NCI-H2196 (cell line): ENCODE data around the gene SHD.

Experiments
- DNase-seq: peaks from one replicate; lab custom pipeline; 2025; ENCODE audit not compliant: unreplicated experiment; lab: John Stamatoyannopoulos, UW

Gene SHD

DNA sequence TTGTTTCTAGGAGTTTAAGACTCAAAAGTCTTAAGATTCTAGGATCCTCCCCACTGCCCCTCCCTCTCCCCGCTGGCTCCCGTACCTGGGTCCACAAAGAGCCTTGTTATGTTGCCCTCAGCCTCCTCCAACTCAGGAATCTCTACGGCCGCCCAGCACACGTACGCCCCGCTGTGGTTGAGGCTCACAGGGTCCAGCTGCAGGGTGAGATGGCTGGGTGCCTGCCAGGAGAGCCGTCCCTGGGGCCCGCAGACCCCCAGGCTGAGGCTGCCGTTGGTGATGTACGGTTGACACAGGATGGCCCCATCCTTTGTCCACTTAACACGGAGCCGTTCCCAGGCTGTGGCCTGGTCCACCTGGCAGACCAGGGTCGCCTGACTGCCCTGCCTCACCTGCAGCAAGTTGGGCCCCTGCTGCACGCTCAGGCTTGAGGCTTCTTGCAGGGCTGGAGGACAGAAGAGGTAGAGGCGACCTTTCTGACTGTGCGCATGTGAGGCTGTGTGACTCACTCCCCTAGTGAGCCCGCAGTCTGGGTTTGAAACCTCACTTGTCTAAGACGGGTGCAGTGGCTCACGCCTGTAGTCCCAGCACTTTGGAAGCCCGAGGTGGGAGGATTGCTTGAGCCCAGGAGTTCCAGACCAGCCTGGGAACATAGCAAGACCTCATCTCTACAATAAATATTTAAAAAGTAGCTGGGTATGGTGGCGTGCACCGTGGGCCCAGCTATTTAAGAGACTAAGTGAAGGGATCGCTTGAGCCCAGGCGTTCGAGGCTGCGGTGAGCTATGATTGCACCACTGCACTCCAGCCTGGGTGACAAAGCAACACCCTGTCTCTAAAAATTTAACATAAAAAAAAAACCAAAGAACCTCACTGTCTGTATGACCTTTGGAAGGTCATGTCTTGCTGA lies 19.1 kb downstream of the SHD start:
- DNase-seq, result no peak

DNA sequence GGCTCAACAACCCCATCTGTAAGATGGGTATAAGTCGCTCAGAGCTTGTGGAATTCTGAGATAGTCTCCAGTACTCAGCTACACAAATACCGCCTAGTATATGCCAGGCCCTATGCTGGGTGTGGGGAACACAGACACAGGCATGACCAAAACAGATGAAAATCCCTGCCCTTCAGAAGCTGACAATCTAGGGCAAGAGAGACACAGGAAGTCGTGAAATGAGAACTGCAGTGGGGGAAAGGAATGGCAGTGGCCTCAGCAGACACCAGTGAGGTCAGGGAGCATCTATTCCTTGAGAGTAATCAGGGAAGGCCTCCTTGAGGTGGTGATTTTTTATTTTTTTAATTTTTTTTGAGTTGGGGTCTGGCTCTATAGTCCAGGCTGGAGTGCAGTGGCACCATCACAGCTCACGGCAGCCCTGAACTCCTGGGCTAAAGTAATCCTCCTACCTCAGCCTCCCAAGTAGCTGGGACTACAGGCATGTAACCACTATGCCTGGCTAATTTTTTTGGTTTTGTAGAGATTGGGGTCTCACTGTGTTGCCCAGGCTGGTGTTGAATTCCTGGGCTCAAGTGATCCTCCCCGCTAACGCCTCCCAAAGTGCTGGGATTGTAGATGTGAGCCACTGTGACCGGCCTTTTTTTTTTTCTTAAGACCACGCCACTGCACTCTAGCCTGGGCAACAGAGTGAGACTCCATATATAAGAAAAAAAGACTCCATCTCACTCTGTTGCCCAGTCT lies 19.9 kb downstream of the SHD start:
- DNase-seq, result no peak

DNA sequence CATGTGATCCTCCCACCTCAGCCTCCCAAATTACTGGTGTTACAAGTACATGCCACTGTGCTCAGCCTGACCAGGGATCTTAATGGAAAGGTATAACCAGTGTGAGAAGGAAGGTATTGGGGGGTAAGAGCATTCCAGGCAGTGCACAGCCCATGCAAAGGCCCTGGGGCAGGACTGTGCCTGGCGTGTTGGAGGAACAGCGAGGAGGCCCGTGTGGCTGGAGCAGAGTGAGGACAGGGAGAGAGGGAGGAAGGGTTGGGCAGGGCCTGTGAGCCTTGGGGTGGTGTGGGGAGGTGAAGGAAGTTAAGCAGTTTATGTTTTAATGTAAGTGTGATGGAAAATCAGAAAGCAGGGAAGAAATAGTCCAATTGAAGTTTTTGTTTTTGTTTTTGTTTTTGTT lies 21.5 kb downstream of the SHD start:
- DNase-seq, result no peak

DNA sequence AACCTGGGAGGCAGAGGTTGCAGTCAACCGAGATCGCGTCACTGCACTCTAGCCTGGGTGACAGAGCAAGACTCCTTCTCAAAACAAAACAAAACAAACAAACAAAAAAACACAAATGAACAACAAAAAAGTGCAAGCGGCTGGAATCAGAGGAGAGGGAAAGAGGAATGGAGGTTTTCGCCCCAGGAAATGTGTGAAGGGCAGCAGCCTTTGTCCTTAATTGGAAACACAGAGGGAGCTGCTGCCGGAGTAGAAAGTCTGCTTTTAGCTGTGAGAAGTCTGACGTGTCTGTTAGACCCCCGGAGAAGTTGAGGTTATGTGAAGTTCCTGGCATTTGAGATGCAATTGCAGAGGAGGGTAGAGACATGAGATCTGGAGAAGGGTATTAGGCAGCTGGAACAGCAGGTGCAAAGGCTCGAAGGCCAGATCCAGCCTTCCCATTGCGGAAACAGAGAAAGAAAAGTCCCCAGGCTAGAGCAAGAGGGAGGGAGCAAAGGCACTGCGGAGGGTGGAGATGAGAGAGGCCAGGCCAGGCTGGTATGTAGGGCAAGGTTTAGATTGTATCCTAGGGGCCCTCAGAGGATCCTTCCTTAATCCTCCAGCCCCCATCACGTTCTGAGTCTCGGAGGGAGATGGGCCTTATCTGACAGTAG lies 22.6 kb downstream of the SHD start:
- no peak for DNase-seq

DNA sequence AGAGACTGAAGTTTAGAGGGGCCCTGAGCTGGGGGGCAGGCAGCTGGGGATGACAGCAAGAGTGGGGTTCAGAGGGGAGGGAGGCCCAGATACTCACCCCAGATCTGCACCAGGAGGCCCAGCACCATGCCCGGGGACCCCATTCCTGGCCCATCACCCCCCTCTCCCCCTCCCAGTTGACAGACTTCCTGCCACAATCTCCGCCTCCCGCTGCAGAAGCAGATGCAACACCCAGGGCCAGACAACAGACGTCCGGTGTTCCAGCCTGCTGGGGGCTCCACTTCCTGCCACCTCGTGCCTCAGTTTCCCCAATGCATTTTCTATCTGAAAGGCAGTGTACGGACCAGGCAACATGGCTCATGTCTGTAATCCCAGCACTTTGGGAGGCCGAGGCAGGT lies 23.2 kb downstream of the SHD start, which contains the start of gene TMIGD2:
Gene TMIGD2 (minus strand): TSS at position 147 of the 398 bp plus-strand sequence. CDS start 4 bp downstream, at position 143.
- DNase-seq, result no peak

DNA sequence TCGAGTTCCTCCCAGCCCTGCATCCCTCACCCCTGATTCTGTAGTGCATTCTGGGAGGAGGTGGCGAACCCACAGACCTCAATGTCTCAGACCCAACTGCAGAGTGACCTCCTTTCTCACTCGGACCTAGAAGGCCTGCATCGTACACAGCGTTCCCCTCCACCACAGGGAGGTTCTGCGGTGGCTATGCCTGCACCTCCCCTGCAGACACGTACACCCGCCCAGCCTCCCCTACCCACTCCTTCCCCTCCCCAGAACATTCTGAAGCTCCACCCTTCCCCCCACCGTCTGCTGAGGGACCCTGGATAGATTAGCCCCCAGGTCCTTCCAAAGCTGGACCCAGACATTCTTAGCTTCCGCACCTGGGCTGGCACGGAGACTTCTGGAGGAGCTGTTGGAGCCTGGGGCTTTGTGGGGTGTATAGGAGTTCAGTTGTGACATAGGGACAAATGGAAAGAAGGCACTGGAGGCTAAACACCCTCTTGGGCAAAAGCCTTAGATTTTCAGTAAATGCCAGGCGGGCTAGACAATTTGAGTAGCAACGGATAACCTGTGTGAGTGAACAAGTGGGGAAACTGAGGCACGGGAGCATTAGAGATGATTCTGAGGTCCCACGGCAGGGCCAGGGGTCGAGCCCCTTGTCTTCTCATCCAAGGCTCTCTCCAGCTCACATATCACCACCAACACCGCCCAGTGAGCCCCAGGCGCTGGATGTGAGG lies 24.9 kb downstream of the SHD start:
- no peak for DNase-seq

DNA sequence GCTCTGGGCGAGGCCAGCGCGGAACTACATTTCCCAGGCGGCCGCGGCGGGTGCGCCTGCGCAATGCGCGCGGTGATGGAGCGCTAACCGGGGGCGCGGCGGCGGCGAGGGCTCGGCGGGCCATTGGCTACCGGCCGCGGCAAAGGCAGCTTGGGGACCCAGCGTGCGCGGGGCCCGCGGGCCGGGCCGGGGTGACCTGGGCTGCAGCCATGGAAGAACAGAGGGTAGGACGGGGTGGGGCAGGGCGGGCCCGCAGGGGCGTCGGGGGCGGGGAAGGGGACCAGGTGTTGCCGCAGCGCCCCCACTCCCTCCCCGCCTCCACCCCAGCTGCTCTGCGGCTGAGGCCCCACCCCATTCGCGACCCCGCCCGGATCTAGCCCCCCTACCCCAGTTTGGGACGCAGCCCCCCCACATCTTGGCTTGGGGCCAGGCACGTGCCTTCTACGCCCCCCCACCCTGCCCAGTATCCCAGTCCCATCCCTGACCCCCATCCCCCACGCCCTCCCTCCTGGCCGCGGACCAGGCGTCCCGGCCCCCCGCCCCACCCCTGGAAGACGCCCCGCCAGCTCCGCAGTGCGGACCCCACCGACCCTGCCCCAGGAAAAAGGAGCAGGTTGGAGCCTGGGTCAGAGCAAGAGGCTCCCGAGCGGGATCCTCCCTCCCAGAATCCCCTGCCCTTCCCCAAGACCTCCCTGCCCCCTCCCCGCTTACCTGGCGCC lies 25.6 kb downstream of the SHD start, which contains the start of gene FSD1:
Gene FSD1 (plus strand): TSS at position 61 of the 719 bp plus-strand sequence. CDS start 149 bp downstream, at position 210.
- peak; percentile 79 for DNase-seq

DNA sequence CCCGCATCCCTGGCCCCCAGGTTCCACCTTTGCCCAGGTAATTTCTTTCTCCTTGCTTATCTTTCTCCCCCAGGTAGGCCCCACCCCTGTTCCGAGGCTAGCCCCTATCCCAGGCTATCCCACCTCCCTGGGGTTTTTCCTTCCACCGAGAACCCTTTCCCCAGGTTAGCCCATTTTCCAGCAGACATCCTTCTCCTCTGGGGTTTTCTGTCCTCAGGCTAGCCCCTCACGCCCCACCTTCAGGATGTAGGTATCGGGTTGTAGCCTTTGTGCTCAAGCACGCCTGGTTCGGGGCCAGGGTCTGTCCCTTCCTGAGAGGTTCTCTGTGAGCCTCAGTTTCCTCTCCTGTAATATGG lies 26.2 kb downstream of the SHD start:
- no peak for DNase-seq

DNA sequence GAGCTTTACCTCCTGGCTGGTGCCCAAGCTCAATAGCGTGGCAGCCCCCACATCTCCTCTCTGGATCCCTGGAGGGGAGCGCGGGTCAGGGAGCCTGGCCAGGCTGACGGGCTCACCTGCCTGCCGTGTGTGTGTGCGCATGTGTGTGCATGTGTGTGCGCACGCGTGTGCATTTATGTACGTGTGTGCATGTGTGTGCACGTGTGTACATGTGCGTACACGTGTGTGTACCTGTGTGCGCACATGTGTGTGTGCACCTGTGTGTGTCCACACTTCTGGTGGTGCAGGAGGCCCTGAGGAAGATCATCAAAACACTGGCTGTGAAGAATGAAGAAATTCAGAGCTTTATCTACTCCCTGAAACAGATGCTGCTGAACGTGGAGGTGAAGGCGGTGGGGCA lies 26.6 kb downstream of the SHD start:
- no peak for DNase-seq

DNA sequence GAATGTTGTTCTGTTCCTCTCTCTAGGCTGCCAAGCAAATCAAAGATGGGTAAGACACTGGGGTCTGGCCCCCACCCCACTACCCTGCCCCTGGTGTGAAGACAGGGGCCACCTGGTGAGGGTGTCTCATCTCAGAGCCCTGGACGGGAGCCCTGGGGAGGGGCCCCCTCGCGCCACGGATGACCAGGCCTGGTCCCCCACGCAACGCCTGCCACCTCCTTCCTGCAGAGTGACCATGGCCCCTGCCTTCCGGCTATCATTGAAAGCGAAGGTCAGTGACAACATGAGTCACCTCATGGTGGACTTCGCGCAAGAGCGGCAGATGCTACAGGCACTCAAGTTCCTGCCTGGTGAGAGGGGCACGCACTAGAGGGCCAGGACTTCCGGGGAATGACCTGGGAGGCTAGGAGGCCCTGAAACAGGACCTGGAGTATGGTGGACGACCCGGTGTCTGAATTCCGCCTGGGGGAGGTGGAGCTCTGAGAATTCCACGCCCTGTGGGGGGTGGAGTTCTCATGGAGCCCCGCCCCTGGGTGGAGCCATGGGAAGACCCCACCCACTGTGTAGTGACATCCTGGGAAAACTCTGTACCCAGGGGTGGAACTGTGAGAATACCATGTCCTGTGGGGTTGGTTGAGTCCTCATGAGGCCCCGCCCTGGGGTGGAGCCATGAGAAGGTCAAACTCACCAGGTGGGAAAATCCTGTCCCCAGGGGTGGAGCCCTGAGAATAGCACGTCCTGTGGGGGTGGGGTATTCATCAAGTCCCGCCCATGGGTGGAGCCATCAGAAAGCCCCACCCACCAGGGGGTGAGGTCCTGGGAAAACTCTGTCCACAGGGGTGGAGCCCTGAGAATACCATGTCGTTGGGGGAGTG lies 31.4 kb downstream of the SHD start:
- no peak for DNase-seq

DNA sequence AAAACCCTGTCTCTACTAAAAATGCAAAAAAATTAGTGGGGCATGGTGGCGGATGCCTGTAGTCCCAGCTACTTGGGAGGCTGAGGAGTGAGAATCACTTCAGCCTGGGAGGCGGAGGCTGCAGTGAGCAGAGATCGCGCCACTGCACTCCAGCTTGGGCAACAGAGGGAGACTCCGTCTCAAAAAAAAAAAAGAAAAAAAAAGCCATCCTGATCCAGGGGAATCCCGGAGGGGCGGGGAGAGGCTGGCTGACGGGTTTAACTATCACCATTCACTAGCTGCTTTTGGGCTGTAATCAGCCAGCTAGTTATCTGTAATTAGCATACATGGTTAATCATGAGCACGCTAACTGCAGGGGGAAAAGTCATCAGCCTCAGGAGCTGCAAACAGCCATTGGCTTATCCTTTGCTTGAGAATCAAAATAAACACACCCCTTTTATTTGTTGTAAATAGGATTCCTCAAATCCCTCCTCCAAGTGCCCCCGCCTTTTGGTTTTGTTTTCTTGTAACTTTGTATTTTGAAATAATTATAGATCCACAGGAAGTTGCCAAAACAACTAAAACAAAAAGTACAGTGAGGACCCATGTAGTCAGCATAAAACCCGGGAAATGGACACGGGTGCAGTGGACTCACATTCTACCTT lies 34.9 kb downstream of the SHD start:
- no peak for DNase-seq

DNA sequence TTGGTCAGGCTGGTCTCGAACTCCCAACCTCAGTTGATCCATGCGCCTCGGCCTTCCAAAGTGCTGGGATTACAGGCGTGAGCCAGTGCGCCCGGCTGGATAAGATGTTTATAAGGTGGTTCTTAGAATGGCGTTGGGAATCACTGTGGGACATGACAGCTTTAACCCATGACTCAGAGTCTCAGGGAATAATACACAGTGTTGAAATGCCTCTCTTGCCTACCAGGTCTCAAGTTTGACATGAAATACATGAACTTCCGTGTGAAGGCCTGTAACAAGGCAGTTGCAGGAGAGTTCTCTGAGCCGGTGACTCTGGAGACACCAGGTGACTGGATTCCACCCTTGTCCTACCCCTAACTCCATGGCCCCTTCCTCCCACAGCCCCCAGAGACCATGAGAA lies 37.9 kb downstream of the SHD start:
- DNase-seq, result no peak

DNA sequence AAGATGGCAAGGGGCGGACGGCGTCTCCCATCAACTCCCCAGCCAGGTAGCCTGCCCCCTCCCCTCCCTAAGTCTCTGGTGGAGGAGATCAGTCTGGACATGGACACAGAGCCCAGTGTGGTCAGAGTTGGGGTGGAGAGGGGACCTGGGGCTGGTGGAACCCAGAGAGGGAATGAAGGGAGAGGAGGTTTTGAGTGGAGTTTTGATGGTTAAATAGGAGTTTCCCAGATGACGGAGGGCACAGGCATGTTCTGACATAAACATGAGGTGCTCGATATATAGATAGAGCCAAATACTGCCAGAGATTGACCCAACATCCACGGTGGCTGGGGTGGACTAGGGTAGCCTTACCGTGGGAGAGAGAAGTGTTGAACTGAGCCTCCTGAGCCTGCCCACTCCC lies 39.4 kb downstream of the SHD start:
- DNase-seq, result no peak

DNA sequence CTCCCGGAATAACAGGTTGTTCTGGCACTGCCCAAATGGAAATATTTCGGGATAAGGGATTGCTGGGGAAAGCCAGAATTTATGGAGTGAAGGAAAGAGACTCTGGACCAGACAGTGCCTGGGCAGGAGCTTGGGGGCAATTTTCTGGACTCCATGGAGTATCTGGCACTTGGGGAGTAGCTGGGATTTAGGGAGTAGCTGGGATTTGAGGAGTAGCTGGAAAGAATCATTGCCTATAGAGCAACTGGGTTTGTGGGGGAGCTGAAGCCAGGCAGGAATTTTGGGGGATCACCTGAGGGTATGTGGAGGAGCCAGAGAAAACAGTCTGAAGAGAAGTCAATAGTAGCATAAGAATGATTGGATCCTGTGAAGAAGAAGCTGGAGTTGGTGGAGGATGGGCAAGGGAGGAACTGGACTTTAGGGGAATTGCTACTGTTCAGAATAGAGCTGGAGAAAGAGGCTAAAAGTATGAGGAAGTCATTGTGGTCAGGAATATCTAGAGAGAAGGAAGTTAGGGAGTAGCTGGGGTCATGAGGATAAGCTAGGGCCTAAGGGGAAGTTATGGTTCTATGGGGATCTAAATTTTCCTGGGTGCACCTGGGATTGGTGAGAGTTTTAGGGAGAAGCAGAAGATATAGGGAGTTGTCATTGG lies 40.1 kb downstream of the SHD start:
- DNase-seq, result no peak

DNA sequence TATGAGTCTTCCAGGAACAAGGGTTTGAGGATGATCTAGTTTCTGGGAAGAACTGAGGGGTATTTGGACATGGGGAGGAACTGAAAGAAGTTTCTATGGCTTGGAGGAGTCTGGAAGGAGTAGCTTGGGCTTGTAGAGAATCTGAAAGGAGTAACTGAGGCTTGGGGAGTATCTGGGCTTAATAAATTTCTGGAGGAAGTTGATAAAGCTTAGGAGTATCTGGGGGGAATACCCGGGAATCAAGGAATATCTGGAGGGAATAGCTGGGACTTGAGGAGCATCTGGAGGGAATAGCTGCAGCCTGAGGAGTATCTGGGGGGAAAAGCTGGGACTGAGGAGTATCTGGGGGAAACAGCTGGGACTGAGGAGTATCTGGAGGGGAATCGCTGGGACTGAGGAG lies 41.4 kb downstream of the SHD start:
- no peak for DNase-seq

DNA sequence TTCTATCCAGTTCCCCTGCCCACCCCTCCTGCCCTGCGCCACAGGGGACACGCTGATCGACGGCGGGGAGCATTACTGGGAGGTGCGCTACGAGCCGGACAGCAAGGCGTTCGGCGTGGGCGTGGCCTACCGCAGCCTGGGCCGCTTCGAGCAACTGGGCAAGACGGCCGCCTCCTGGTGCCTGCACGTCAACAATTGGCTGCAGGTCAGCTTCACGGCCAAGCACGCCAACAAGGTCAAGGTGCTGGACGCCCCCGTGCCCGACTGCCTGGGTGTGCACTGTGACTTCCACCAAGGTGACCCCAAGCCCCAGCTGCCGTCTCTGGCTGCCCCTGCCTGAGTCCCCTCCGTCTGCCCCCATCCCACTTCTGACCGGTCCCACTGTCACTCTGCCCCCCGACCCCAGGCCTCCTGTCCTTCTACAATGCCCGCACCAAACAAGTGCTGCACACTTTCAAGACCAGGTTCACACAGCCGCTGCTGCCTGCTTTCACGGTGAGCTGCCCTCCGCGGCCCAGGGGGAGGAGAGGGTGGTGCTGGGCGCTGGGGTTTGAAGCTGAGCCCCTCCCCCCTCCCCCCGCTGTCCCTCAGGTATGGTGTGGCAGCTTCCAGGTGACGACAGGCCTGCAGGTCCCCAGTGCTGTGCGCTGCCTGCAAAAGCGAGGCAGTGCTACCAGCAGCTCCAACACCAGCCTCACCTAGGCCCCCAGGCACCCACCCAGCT lies 44.0 kb downstream of the SHD start:
- DNase-seq, result no peak

DNA sequence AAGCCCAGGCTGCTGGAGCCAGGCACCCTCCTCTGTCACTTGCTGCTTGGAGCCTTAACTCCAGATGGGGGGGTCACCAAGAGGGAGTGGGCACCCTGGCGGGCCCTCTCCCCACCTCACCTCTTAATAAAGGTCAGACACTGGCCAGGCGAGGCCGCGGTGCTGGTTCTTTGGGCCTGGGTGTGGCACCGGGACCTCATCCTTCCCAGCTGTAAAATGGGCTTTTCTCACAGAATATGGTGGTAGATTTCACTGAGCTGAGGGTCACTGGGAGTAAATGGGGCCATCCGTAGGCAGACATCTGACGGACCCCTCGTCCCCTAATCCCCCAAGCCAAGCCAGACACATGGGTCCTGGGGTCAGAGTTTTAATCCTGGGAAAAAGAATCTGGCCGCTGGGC lies 44.6 kb downstream of the SHD start:
- no peak for DNase-seq

DNA sequence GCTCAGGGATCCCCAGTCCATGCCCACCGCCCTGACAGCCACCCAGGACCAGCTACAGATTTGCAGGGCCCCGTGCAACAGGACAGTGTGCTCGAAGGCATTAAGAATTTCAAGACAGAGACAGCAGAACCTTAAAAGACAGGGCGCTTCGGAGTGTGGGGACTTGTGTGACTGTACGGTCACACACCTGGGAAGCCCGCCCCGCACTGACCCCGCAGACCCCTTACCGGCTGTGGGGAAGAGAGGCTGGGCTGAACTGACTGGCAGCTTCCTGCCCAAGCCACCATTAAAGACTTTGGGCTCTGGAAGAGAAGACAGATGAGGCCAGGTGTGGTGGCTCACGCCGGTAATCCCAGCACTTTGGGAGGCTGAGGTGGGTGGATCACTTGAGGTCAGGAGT lies 45.2 kb downstream of the SHD start:
- DNase-seq, result no peak
